H1 (cell line): Measurements from ENCODE around the gene YWHAE. TPM values are rescaled to one million over a fixed set of nuclear protein-coding genes. Genes with fewer than 3 reads are reported as not detected.

Experiments used
- CTCF ChIA-PET: fragments of 300-600 bp; sonication (Branson Sonifier 250); formaldehyde crosslinking; loops from one replicate; lab custom pipeline; 2021; ENCODE audit not compliant: partially characterized antibody; lab: Charles Lee
- POLR2A ChIA-PET: fragments of 300-600 bp; sonication (Branson Sonifier 250); formaldehyde crosslinking; loops from one replicate; lab custom pipeline; 2021; ENCODE audit warnings: inconsistent platforms; ENCODE audit not compliant: partially characterized antibody; lab: Charles Lee
- DNase-seq, 2 experiments: peaks; one replicate each; pipeline versions ENCODE4 v3.0.0 to v3.0.0-alpha.2; 2010 to 2022; ENCODE audit warnings: low spot score in 2 of 2, low read depth in 1 of 2, mixed read lengths in 1 of 2
- FAIRE-seq: peaks from 2 replicates; lab custom pipeline; 2011; peaks lifted over from hg19 to GRCh38; lab: Jason Lieb, UNC
- H2AFZ ChIP-seq: 2 replicates; pipeline ENCODE4 v1.8.1; 2012; ENCODE audit warnings: low read length, inconsistent platforms
- H2AK5ac ChIP-seq: 2 replicates; pipeline ENCODE4 v1.6.1; 2013; ENCODE audit warnings: low read depth, low read length
- H2BK120ac ChIP-seq: replicated peaks from 2 replicates; pipeline ENCODE3; 2013; ENCODE audit warnings: low read depth, low read length, inconsistent platforms
- H2BK12ac ChIP-seq: 2 replicates; pipeline ENCODE4 v1.6.1; 2013; ENCODE audit warnings: low read depth, low read length
- H2BK15ac ChIP-seq: 2 replicates; pipeline ENCODE4 v1.6.1; 2013; ENCODE audit warnings: low read length
- H2BK20ac ChIP-seq: 2 replicates; pipeline ENCODE4 v1.6.1; 2013; ENCODE audit warnings: low read length
- H2BK5ac ChIP-seq: 2 replicates; pipeline ENCODE4 v1.6.1; 2013; ENCODE audit warnings: low read depth, low read length
- H3K14ac ChIP-seq: 2 replicates; pipeline ENCODE4 v1.6.1; 2013; ENCODE audit warnings: inconsistent platforms; ENCODE audit not compliant: insufficient read length
- H3K18ac ChIP-seq: 2 replicates; pipeline ENCODE4 v1.6.1; 2013; ENCODE audit warnings: low read length; ENCODE audit errors: extremely low read depth
- H3K23ac ChIP-seq: 2 replicates; pipeline ENCODE4 v1.6.1; 2013; ENCODE audit warnings: inconsistent platforms; ENCODE audit not compliant: insufficient read length
- H3K23me2 ChIP-seq: 2 replicates; pipeline ENCODE4 v1.6.1; 2013; ENCODE audit warnings: low read depth, low read length
- H3K27ac ChIP-seq: 2 replicates; pipeline ENCODE4 v1.6.1; 2011; ENCODE audit warnings: low read depth, low read length, inconsistent platforms
- H3K27me3 ChIP-seq, 4 experiments: replicated peaks in 1 of 4; 1 replicate in 1 of 4; 2 replicates in 3 of 4; pipeline versions ENCODE4 v1.6.1 to v1.8.1; 2011 to 2013; ENCODE audit warnings: low read length in 3 of 4, mild to moderate bottlenecking in 3 of 4, inconsistent platforms in 2 of 4, mixed read lengths in 2 of 4, moderate library complexity in 1 of 4; ENCODE audit not compliant: control insufficient read depth in 3 of 4, insufficient read depth in 3 of 4; ENCODE audit errors: extremely low read depth in 1 of 4
- H3K36me3 ChIP-seq, 4 experiments: 2 replicates each; pipeline versions ENCODE4 v1.6.1 to v1.8.1; 2011 to 2013; ENCODE audit warnings: mild to moderate bottlenecking in 4 of 4, low read length in 3 of 4, moderate library complexity in 2 of 4, control low read depth in 1 of 4, inconsistent platforms in 1 of 4; ENCODE audit not compliant: insufficient read depth in 4 of 4, control insufficient read depth in 2 of 4
- H3K4ac ChIP-seq: replicated peaks from 2 replicates; pipeline ENCODE3; 2013; ENCODE audit warnings: low read length, low read depth, mixed read lengths, inconsistent platforms; ENCODE audit not compliant: insufficient read length
- H3K4me1 ChIP-seq, 4 experiments: replicated peaks in 1 of 4; 1 replicate in 1 of 4; 2 replicates in 3 of 4; pipeline versions ENCODE4 v1.6.1 to v1.8.1; 2011 to 2013; ENCODE audit warnings: low read length in 3 of 4, inconsistent platforms in 2 of 4, mixed read lengths in 1 of 4; ENCODE audit not compliant: insufficient read depth in 4 of 4, control insufficient read depth in 3 of 4
- H3K4me2 ChIP-seq, 2 experiments: 2 replicates each; pipeline versions ENCODE4 v1.6.1 to v1.8.1; 2011 to 2013; ENCODE audit warnings: low read depth in 2 of 2, low read length in 2 of 2, control low read depth in 1 of 2, inconsistent platforms in 1 of 2, mild to moderate bottlenecking in 1 of 2; ENCODE audit not compliant: insufficient read depth in 1 of 2
- H3K4me3 ChIP-seq, 4 experiments: fragments of 200-600, 300-600 bp in 1 of 4; sonication (generic), shearing (Covaris generic), sonication (Bioruptor Twin) in 1 of 4; 2 replicates each; pipeline versions ENCODE4 v1.5.1 to v1.8.1; 2011 to 2016; ENCODE audit warnings: low read length in 4 of 4, low read depth in 3 of 4, control low read depth in 2 of 4, inconsistent platforms in 2 of 4, mild to moderate bottlenecking in 2 of 4, mixed read lengths in 1 of 4, moderate library complexity in 1 of 4; ENCODE audit not compliant: insufficient read depth in 2 of 4; ENCODE audit errors: extremely low read depth in 1 of 4
- H3K56ac ChIP-seq: replicated peaks from 2 replicates; pipeline ENCODE3; 2013; ENCODE audit warnings: low read depth, mild to moderate bottlenecking, mixed read lengths, low read length, inconsistent platforms; ENCODE audit not compliant: insufficient read length
- H3K79me1 ChIP-seq: 2 replicates; pipeline ENCODE4 v1.6.1; 2013; ENCODE audit warnings: low read depth, low read length, control low read depth
- H3K79me2 ChIP-seq, 2 experiments: 2 replicates each; pipeline versions ENCODE4 v1.6.1 to v1.8.1; 2012 to 2013; ENCODE audit warnings: low read length in 2 of 2, mild to moderate bottlenecking in 2 of 2, inconsistent platforms in 1 of 2; ENCODE audit not compliant: insufficient read depth in 2 of 2, control insufficient read depth in 1 of 2
- H3K9ac ChIP-seq, 4 experiments: replicated peaks in 1 of 4; 1 replicate in 1 of 4; 2 replicates in 3 of 4; pipeline versions ENCODE4 v1.6.1 to v1.8.1; 2011 to 2013; ENCODE audit warnings: low read depth in 3 of 4, low read length in 3 of 4, control low read depth in 2 of 4, mild to moderate bottlenecking in 2 of 4, moderate library complexity in 2 of 4, inconsistent platforms in 1 of 4; ENCODE audit errors: extremely low read depth in 1 of 4
- H3K9me3 ChIP-seq, 2 experiments: 2 replicates each; pipeline versions ENCODE4 v1.6.1 to v1.8.1; 2012 to 2013; ENCODE audit warnings: mild to moderate bottlenecking in 2 of 2, moderate library complexity in 2 of 2, control low read depth in 1 of 2, inconsistent platforms in 1 of 2, low read depth in 1 of 2, low read length in 1 of 2, mixed read lengths in 1 of 2; ENCODE audit not compliant: insufficient read depth in 2 of 2
- H4K20me1 ChIP-seq, 2 experiments: replicated peaks in 1 of 2; 2 replicates each; pipeline versions ENCODE3 to v1.8.1; 2011 to 2013; ENCODE audit warnings: inconsistent platforms in 2 of 2, low read length in 2 of 2, mild to moderate bottlenecking in 1 of 2; ENCODE audit not compliant: insufficient read depth in 2 of 2, control insufficient read depth in 1 of 2
- H4K5ac ChIP-seq: 2 replicates; pipeline ENCODE4 v1.6.1; 2013; ENCODE audit warnings: low read length, low read depth, mixed read lengths, inconsistent platforms; ENCODE audit not compliant: insufficient read length
- H4K8ac ChIP-seq: 2 replicates; pipeline ENCODE4 v1.8.0; 2013; ENCODE audit warnings: mild to moderate bottlenecking, moderate library complexity, low read length, inconsistent platforms; ENCODE audit not compliant: insufficient read depth; ENCODE audit errors: extremely low read depth
- H4K91ac ChIP-seq: replicated peaks from 2 replicates; pipeline ENCODE3; 2013; ENCODE audit warnings: low read length, mixed read lengths, inconsistent platforms; ENCODE audit not compliant: insufficient read length
- CHD2 ChIP-seq: IDR thresholded peaks from 2 replicates; pipeline ENCODE4 v1.6.1; 2012; ENCODE audit warnings: low read length, improper control_type of control experiment
- NRF1 ChIP-seq: IDR thresholded peaks from 2 replicates; pipeline ENCODE4 v1.6.1; 2011; ENCODE audit warnings: mild to moderate bottlenecking, low read depth, low read length, improper control_type of control experiment
- POLR2A ChIP-seq, 2 experiments: IDR thresholded peaks; 1 replicate in 1 of 2; 2 replicates in 1 of 2; pipeline ENCODE4 v1.6.1; 2011; ENCODE audit warnings: low read depth in 2 of 2, low read length in 2 of 2, mild to moderate bottlenecking in 2 of 2; ENCODE audit errors: control extremely low read depth in 1 of 2
- WGBS, 2 experiments: shearing (Covaris generic) in 1 of 2; methylation state at CpG; one replicate each; pipeline versions ENCODE4 v1.1.6 to v1.1.7; 2013 to 2015; ENCODE audit warnings: low lambda C conversion rate in 2 of 2, mixed read lengths in 2 of 2, inconsistent platforms in 1 of 2, low coverage in 1 of 2, missing lambda C conversion rate in 1 of 2; ENCODE audit not compliant: insufficient replicate concordance in 2 of 2, insufficient coverage in 1 of 2, insufficient read length in 1 of 2; ENCODE audit errors: extremely low coverage in 1 of 2, missing lambda C conversion rate in 1 of 2; 5-methylcytosine and 5-hydroxymethylcytosine counted together
- polyA plus RNA-seq, 7 experiments: library from polyadenylated mRNA; depleted of rRNA in 3 of 7; stranded (reverse) in 5 of 7; unstranded in 2 of 7; fragments of >200 nt in 5 of 7; fragments of 200-250 nt in 2 of 7; gene quantifications; 1 replicate in 5 of 7; 2 replicates in 1 of 7; 4 replicates in 1 of 7; pipeline versions ENCODE4 v1.2.1 to v1.2.3, GENCODE V29; 2011 to 2013; ENCODE audit warnings: missing spikeins in 2 of 7, mixed read lengths in 2 of 7
- total RNA-seq: library from RNA; stranded (reverse); fragmentation: NEBNext Ultra II Directional; extraction: Animal tissue kit (Norgen Biotek cat#: 25700); gene quantifications from 2 replicates; pipeline ENCODE4 v1.2.1, GENCODE V29; 2021

The YWHAE gene
- total and polyA plus RNA-seq, 2 of the 8 experiments (the other 6 are each of a cell fraction or from before 2014, with no cell fraction given) = 559 to 1,186 TPM

GRCh38 chr17:1374431-1375177, 25.4 kb downstream of the YWHAE start:
- Histone ChIP-seq H3K79me1 (peaks cover 5% of the 10 kb centered on the region), H3K9me3 (no peaks in the 10 kb centered on the region), H3K27ac (no peak overlapping the region), H3K56ac (no peak overlapping the region), H4K8ac (no peak overlapping the region), H2AFZ (no peak overlapping the region), H3K18ac (no peak overlapping the region), H4K5ac (no peak overlapping the region), H2BK15ac (no peak overlapping the region), H3K4me3 (no peak overlapping the region), H3K23me2 (no peaks in the 10 kb centered on the region), H2AK5ac (no peak overlapping the region), H2BK5ac (no peak overlapping the region), H3K27me3 (no peaks in the 10 kb centered on the region), H3K36me3 (peaks cover 0 to 13% (median 0%) of the 10 kb centered on the region in 4 experiments; a peak in 3 of 8 replicates), H4K20me1 (peaks cover 56 to 60% of the 10 kb centered on the region in 2 experiments), H2BK20ac (no peak overlapping the region), H3K9ac (no peak overlapping the region), H4K91ac (no peak overlapping the region), H3K4me2 (no peak overlapping the region), H3K79me2 (peaks cover 85 to 100% of the 10 kb centered on the region in 2 experiments), H3K14ac (no peak overlapping the region), H2BK12ac (no peak overlapping the region), H2BK120ac (no peak overlapping the region), H3K23ac (no peak overlapping the region), H3K4ac (no peak overlapping the region), H3K4me1 (no peaks in the 10 kb centered on the region; a peak in 2 of 7 replicates)
- WGBS, 2 experiments = 88% methylated on average over 10 of the region's 10 CpGs; no CpG with 5 or more reads in 1 of the 2 experiments
- TF ChIP-seq POLR2A (IDR thresholded peaks at IDR 0.05; ENCODE audit: control extremely low read depth in 1 of 2, low read depth in 2 of 2, low read length in 2 of 2) (0 out of 3 replicates have a peak, but pooled peaks of 1 of the 2 experiments have one; percentile 26), NRF1 (no peak), CHD2 (no peak)
- CTCF ChIA-PET = interaction anchor here (0.8 to 5.3 kb wide), 2 partner anchors 9 to 10 kb away, joined by 3 to 34 read pairs; no protein-coding TSS in a partner anchor
- no peak for FAIRE-seq
- POLR2A ChIA-PET = interaction anchor here (1.0 to 3.1 kb wide), 5 partner anchors 9 to 23 kb away, joined by 4 to 17 read pairs (median 8); no protein-coding TSS in a partner anchor
- DNase-seq = no peak
